ENCODE results near the gene LRP1B.

DNA sequence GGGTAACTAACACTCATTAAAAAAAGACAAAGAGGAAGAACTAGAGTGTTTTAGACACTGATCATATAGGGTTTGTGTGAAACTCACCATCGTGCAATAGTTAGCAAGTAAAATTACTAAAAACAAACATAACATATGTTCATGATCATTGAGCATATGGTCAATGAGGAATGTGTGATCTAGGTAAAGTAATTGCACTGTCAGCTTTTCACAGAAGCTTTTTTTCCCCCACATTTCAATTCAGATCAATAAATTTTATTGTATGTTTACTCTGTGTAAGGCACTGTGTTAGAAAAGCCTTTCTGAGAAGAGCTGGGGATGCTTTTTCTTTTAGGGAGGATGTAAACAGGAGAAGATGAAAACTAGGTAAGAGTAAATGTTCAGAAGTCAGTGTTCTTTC, 348.2 kb downstream of the LRP1B start:
- TF ChIP-seq CSDC2 (CRISPR knock-in tag; IDR thresholded peaks at IDR 0.05) (no peak), PATZ1 (CRISPR knock-in tag; IDR thresholded peaks at IDR 0.05; ENCODE audit: borderline replicate concordance) (no peak), ZFP3 (CRISPR knock-in tag; IDR thresholded peaks at IDR 0.05) (no peak)
- TF ChIP-seq, protein P1, sequence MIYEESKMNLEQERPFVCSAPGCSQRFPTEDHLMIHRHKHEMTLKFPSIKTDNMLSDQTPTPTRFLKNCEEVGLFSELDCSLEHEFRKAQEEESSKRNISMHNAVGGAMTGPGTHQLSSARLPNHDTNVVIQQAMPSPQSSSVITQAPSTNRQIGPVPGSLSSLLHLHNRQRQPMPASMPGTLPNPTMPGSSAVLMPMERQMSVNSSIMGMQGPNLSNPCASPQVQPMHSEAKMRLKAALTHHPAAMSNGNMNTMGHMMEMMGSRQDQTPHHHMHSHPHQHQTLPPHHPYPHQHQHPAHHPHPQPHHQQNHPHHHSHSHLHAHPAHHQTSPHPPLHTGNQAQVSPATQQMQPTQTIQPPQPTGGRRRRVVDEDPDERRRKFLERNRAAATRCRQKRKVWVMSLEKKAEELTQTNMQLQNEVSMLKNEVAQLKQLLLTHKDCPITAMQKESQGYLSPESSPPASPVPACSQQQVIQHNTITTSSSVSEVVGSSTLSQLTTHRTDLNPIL (CRISPR knock-in tag; IDR thresholded peaks at IDR 0.05; ENCODE audit: low read depth), result no peak
- TF ChIP-seq, protein P2, sequence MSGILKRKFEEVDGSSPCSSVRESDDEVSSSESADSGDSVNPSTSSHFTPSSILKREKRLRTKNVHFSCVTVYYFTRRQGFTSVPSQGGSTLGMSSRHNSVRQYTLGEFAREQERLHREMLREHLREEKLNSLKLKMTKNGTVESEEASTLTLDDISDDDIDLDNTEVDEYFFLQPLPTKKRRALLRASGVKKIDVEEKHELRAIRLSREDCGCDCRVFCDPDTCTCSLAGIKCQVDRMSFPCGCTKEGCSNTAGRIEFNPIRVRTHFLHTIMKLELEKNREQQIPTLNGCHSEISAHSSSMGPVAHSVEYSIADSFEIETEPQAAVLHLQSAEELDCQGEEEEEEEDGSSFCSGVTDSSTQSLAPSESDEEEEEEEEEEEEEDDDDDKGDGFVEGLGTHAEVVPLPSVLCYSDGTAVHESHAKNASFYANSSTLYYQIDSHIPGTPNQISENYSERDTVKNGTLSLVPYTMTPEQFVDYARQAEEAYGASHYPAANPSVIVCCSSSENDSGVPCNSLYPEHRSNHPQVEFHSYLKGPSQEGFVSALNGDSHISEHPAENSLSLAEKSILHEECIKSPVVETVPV (CRISPR knock-in tag; IDR thresholded peaks at IDR 0.05), result no peak

All from SK-N-SH treated with all-trans-retinoic acid at 6 μM for 48 hours (cell line).